GM12873 (cell line): ENCODE measurements around the gene DEPDC1B.

ENCODE experiments used
- TF ChIP-seq, protein P1 (sequence below): IDR thresholded peaks from 2 replicates; pipeline ENCODE4 v1.5.1; 2012; ENCODE audit warnings: low read depth, mild to moderate bottlenecking, moderate library complexity, low read length, control low read depth; ENCODE audit not compliant: insufficient read depth; ENCODE audit errors: missing control alignments

The DEPDC1B gene

DNA sequence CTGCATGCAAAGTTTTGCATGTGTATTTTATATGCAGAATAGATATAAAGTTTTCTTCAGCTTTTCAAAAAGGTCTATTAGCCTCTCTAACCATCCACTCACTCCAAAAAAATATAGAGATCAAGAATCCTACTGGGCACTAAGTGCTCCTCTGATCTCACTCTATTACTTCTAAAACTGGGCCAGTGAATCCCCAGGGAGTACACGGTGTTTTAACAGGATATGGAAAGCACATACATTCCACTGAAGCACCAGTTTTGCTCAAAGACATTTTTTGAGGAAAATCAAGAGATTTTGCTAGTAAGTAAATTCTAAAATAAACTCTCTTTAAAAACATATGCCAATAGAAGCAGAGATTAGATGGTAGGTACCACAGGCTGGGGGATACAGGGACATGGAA, 95.2 kb downstream of the DEPDC1B start:
- TF ChIP-seq, protein P1, sequence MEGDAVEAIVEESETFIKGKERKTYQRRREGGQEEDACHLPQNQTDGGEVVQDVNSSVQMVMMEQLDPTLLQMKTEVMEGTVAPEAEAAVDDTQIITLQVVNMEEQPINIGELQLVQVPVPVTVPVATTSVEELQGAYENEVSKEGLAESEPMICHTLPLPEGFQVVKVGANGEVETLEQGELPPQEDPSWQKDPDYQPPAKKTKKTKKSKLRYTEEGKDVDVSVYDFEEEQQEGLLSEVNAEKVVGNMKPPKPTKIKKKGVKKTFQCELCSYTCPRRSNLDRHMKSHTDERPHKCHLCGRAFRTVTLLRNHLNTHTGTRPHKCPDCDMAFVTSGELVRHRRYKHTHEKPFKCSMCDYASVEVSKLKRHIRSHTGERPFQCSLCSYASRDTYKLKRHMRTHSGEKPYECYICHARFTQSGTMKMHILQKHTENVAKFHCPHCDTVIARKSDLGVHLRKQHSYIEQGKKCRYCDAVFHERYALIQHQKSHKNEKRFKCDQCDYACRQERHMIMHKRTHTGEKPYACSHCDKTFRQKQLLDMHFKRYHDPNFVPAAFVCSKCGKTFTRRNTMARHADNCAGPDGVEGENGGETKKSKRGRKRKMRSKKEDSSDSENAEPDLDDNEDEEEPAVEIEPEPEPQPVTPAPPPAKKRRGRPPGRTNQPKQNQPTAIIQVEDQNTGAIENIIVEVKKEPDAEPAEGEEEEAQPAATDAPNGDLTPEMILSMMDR, result no peak

DNA sequence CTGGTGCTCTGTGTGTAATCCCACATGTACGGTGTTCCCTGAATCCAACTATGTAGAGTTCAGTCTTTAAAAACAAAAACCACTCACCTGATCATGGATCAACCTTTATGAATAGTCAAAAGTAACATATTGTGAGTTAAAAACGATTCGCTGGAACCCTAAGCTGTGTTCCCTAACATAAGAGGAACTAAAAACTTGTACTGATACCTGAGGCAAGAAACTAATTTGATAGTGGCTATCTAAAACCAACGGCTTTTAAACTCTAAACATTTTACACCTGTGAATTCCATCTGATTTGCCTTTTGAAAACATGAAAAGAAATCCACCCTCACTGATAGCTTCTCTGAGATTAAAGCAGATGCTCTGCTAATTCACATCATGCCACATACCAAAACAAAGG, 101.5 kb downstream of the DEPDC1B start:
- TF ChIP-seq, protein P1, result no peak

DNA sequence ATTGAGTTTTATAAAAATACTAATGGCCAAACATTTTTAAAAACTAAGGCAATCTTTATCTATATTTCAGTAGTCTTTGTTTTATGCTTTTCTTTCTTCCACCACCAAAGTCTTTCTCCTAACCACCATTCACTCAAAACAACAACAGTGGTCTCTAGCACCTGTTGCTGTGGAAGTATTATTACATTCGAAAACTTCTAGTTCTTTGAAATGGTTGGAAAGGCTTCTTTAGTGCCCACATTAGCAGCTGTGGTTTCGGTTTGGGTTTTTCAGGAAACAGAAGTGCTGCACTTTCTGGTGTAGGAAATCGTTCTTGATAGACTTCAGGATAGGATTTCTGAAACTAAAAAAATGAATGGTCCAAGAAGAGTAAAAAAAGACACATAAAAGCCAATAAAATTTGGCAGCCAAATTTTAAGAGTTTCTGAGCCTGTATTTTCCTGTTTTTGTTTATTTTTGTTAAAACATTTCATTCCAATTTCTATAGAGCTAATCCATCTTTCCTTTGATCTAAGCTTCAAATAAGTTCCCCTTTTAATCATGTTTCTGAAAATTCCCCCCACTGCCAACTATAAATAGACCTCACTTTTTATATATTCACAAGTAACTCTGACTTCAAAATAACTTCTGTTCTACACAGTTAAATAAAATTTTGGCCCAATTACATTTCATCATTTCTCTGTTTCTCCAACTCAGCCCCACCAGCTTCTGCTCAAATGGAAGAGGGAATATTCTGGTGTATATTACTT, 102.2 kb downstream of the DEPDC1B start:
- TF ChIP-seq, protein P1, result no peak

DNA sequence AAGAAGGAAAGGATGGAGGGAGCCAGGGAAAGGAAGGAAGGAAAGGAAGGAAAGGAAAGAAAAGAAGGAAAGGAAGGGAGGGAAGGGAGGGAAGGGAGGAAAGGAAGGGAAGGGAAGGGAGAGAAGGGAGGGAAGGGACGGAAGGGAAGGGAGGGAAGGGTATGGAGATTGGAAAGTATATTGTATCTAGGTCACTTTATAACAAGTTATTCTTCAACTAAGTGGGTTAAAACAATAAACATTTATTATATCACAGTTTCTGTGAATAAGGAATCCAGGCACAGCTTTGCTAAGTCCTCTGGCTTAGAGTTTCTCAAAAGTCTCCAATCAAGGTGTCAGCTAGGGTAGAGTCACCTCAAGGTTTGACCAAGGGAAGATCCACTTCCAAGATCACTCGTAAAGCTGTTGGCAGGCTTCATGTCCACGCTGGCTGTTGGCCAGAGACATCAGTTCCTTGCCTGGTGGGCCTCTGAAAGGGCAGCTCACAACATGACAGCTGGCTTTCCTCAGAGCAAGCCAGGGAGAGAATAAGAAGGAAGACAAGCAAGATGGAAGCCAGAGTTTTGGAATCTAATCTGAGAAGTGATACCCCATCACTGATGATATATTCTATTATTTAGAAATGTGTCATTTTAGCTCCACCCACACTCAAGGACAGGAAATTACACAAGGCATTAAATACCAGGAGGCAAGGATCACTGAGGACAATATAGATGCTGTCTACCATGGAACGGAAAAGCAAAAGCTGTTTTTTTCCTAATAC, 105.1 kb downstream of the DEPDC1B start:
- TF ChIP-seq, protein P1, result no peak

DNA sequence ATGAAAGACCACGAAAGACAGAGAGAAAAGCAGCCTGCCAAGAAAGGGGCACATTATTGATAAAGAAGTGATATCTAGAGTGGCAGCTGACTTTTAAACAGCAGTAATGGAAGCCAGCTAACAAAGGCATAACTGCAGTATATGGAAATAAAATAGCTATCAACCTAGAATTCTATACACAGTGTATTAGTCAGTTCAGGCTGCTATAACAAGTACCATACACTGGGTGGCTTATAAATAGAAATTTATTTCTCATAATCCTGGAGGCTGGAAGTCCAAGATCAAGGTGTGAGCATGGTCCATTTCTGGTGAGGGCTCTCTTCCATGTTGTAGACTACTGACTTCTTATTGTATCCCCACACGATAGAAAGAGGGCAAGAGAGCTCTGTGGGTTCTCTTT, 109.8 kb downstream of the DEPDC1B start:
- TF ChIP-seq, protein P1, result no peak

DNA sequence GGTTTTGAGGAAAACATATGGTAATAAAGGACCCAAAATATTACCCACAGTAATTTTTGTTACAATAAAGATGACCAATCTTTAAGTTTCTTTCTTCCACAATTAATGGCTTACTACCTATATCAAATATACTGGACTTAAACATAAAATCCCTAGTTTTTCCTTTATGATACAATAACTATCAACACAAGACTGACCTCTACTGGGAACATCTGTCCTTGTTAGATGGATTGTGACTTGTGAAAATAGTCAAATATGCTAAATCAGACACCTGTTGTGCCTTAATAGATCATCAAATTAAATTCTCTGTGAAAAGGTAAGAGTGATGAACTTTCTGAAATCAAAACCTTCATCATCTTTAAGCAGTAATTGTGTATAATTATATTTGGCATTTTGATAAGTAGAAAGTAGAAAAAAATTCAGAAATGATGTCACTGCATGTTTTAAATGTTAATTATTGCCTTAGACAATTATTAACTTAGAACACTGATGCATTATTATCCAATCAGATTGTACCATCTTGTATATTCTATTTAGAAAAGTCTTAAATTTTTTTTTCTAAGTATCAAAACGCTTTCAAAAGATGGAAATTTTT, 113.6 kb downstream of the DEPDC1B start:
- TF ChIP-seq, protein P1, result peak; percentile 44

DNA sequence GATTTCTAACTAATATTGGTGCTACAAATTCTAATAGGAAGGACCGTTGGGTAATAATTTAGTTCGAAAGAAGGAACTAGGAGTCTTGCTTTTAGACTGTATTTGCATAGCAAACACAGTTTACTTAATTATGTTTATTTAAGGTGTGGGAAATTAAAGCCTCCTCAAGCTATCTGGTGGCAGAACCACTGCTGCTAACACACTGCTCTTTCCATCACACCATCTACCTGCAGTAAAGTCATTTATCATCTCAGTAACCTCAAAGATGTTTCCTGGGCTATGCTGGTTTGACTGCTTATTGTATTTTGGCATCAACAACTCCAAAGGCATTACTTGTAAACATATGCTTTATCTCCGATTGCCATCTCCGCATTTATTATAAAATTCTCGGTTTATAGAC, 114.3 kb downstream of the DEPDC1B start:
- TF ChIP-seq, protein P1, result no peak
